AG09319 (cell line): ENCODE measurements around the gene C12orf50.

ENCODE experiments used
- DNase-seq: peaks from one replicate; pipeline ENCODE4 v3.0.0-alpha.2; 2010; ENCODE audit warnings: low read depth; ENCODE audit errors: extremely low read depth
- TF ChIP-seq, protein P1 (sequence below): IDR thresholded peaks from 2 replicates; pipeline ENCODE4 v1.5.1; 2011; ENCODE audit warnings: low read depth, mild to moderate bottlenecking, inconsistent platforms, low read length, moderate library complexity

The C12orf50 gene

DNA sequence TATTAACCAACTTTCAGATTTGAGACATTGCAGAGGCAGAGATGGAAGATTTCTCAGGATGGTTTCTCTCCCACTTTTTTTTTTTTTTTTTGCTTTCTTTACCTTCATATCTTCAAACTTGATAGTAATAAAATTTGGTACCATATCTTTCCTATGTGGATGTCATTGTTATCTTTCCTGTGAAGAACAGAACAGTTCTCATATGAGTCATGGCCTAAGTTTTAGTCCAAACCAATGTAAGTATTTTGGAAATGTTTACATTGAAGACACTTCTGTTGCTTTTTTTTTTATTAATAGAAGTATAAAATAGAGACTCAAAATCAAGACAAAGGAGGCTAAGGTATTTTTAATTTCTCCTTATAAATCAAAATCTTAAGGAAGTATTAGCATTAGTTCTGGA is 95.2 kb downstream of the C12orf50 start:
- TF ChIP-seq, protein P1, sequence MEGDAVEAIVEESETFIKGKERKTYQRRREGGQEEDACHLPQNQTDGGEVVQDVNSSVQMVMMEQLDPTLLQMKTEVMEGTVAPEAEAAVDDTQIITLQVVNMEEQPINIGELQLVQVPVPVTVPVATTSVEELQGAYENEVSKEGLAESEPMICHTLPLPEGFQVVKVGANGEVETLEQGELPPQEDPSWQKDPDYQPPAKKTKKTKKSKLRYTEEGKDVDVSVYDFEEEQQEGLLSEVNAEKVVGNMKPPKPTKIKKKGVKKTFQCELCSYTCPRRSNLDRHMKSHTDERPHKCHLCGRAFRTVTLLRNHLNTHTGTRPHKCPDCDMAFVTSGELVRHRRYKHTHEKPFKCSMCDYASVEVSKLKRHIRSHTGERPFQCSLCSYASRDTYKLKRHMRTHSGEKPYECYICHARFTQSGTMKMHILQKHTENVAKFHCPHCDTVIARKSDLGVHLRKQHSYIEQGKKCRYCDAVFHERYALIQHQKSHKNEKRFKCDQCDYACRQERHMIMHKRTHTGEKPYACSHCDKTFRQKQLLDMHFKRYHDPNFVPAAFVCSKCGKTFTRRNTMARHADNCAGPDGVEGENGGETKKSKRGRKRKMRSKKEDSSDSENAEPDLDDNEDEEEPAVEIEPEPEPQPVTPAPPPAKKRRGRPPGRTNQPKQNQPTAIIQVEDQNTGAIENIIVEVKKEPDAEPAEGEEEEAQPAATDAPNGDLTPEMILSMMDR: no peak
- DNase-seq: no peak

DNA sequence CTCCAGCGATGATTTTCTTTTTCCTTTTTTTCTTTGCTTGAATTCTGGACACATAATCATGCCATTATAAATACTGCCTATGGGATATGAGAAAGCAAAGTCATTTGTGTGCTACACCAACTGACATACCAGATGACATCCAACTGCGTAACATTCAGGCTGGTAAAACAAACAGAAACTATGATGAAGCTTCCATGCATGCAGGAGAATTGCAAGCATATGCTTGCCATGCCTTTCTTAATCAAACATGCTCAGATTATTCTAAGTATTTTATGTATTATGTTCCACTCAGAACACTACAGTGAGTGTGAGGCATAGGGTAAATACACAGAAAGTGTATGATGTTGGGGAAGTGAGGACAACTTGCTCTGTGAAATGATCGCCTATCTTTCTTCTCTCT is 97.4 kb downstream of the C12orf50 start:
- no peak for DNase-seq
- TF ChIP-seq, protein P1: no peak

DNA sequence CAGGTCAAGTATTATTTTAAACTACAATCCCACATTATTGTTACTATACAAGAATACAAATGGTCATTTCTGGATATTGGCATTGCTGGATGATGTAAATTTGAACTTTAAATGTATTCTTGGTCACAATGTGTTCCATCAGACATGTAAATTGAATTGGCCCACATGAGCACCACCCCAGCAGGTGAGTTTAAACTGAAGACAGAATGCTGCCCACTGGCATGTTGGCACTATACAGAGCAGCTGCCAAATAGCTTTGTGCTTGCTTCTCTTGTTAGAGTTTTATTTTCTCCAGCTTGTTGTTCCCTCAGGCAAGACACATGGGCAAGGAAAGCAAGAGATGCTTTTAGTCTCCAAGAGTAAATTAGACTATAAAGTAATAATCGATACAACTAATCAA is 98.6 kb downstream of the C12orf50 start:
- no peak for DNase-seq
- TF ChIP-seq, protein P1: no peak
